KOPT-K1 (cell line): ENCODE data around the gene ZNF778.
"Not testable (repeated sequence)": the region's sequence is repeated elsewhere in the genome, so short reads cannot be mapped to it uniquely, and the experiment has no call there.

ENCODE experiments used
- H3K27ac ChIP-seq: fragments of 200-600 bp; sonication (generic); 2 replicates; pipeline ENCODE4 v1.5.1; 2016; ENCODE audit warnings: antibody characterized with exemption, mild to moderate bottlenecking, low read depth, low read length; ENCODE audit not compliant: poor library complexity, severe bottlenecking
- H3K36me3 ChIP-seq: fragments of 200-600 bp; sonication (generic); 2 replicates; pipeline ENCODE4 v1.5.1; 2017; ENCODE audit warnings: antibody characterized with exemption, mild to moderate bottlenecking, low read length, moderate library complexity; ENCODE audit not compliant: insufficient read depth
- H3K9me3 ChIP-seq: fragments of 200-600 bp; sonication (generic); 2 replicates; pipeline ENCODE4 v1.5.1; 2017; ENCODE audit warnings: antibody characterized with exemption, low read length, mild to moderate bottlenecking; ENCODE audit not compliant: insufficient read depth, poor library complexity, severe bottlenecking

Gene ZNF778

GRCh38 chr16:89246383-89246902, 28.9 kb downstream of the ZNF778 start:
- H3K9me3 ChIP-seq, result peaks cover 23% of the 10 kb centered on the region
- H3K36me3 ChIP-seq, result no peaks in the 10 kb centered on the region
- no peak overlapping the region for H3K27ac ChIP-seq

GRCh38 chr16:89246903-89247733, 29.6 kb downstream of the ZNF778 start:
- no peaks in the 10 kb centered on the region for H3K36me3 ChIP-seq
- no peak overlapping the region for H3K27ac ChIP-seq
- H3K9me3 ChIP-seq, result peaks cover 23% of the 10 kb centered on the region

GRCh38 chr16:89247734-89248075, 30.2 kb downstream of the ZNF778 start:
- not testable (repeated sequence) for H3K27ac ChIP-seq, H3K36me3 ChIP-seq
- H3K9me3 ChIP-seq, result peaks cover 23% of the 10 kb centered on the region

GRCh38 chr16:89248196-89248982, 30.9 kb downstream of the ZNF778 start:
- H3K9me3 ChIP-seq, result peaks cover 23% of the 10 kb centered on the region

GRCh38 chr16:89253548-89254287, 36.2 kb downstream of the ZNF778 start:
- Histone ChIP-seq H3K9me3 (peaks cover 15% of the 10 kb centered on the region), H3K27ac (no peak overlapping the region), H3K36me3 (no peaks in the 10 kb centered on the region)

More at GRCh38 chr16:89248196-89248982, 30.9 kb downstream of the ZNF778 start:
- Histone ChIP-seq H3K27ac (no peak overlapping the region), H3K36me3 (no peaks in the 10 kb centered on the region)

GRCh38 chr16:89256651-89257254, 39.2 kb downstream of the ZNF778 start:
- H3K36me3 ChIP-seq, result no peaks in the 10 kb centered on the region
- H3K27ac ChIP-seq, result no peak overlapping the region

GRCh38 chr16:89257281-89257731, 39.8 kb downstream of the ZNF778 start:
- Histone ChIP-seq H3K27ac (no peak overlapping the region), H3K36me3 (no peaks in the 10 kb centered on the region), H3K9me3 (no peaks in the 10 kb centered on the region)

More at GRCh38 chr16:89256651-89257254, 39.2 kb downstream of the ZNF778 start:
- no peaks in the 10 kb centered on the region for H3K9me3 ChIP-seq

GRCh38 chr16:89257757-89258465, 40.4 kb downstream of the ZNF778 start:
- Histone ChIP-seq H3K27ac (no peak overlapping the region), H3K36me3 (no peaks in the 10 kb centered on the region), H3K9me3 (peaks cover 4% of the 10 kb centered on the region)

- H3K27ac ChIP-seq, result not testable (repeated sequence)
- H3K9me3 ChIP-seq, result peaks cover 17% of the 10 kb centered on the region
Measured at GRCh38 chr16:89259901-89260300, 42.4 kb downstream of the ZNF778 start.

GRCh38 chr16:89261691-89262563, 44.4 kb downstream of the ZNF778 start:
- Histone ChIP-seq H3K9me3 (peaks cover 17% of the 10 kb centered on the region), H3K36me3 (peaks cover 27% of the 10 kb centered on the region; the same call in 1 of the 2 replicates), H3K27ac (no peak overlapping the region)

More at GRCh38 chr16:89259901-89260300, 42.4 kb downstream of the ZNF778 start:
- H3K36me3 ChIP-seq, result not testable (repeated sequence)

- no peak overlapping the region for H3K27ac ChIP-seq
- peaks cover 17% of the 10 kb centered on the region for H3K9me3 ChIP-seq
- peaks cover 49% of the 10 kb centered on the region for H3K36me3 ChIP-seq
Measured at GRCh38 chr16:89264800-89265550, 47.5 kb downstream of the ZNF778 start.

GRCh38 chr16:89265647-89266046, 48.1 kb downstream of the ZNF778 start:
- no peak overlapping the region for H3K27ac ChIP-seq
- peaks cover 17% of the 10 kb centered on the region for H3K9me3 ChIP-seq
- peaks cover 56% of the 10 kb centered on the region for H3K36me3 ChIP-seq
